ENCODE results near the gene TOX3.

GRCh38 chr16:52469091-52469490, 77.9 kb downstream of the TOX3 start:
- TF ChIP-seq ZC3H10 (CRISPR knock-in tag; IDR thresholded peaks at IDR 0.05) = no peak
- no peak for TF ChIP-seq ZNF70 (CRISPR knock-in tag; IDR thresholded peaks at IDR 0.05)
- no peak for TF ChIP-seq ARNTL (CRISPR knock-in tag; IDR thresholded peaks at IDR 0.05; ENCODE audit: borderline replicate concordance, low read depth)
